Adrenal gland (tissue), 5 donors: ENCODE measurements around the gene LSM14B.

Experiments
- CTCF ChIP-seq, 6 experiments: fragments of 450-650 bp in 4 of 6; fragments of 200-600 bp in 2 of 6; sonication (generic) in 1 of 6; IDR thresholded peaks; 1 replicate in 5 of 6; 2 replicates in 1 of 6; pipeline versions ENCODE4 v1.5.1 to v1.8.0; 2016 to 2021; ENCODE audit warnings: antibody characterized with exemption in 6 of 6, mild to moderate bottlenecking in 2 of 6, moderate library complexity in 1 of 6
- POLR2A ChIP-seq, 2 donors: fragments of 450-650 bp; IDR thresholded peaks; one replicate each; pipeline ENCODE4 v1.6.1; 2017; ENCODE audit warnings: antibody characterized with exemption in 2 of 2, mild to moderate bottlenecking in 2 of 2, moderate library complexity in 1 of 2
- donor health status: DM: no; HTN: no; CAD: no.

- TF ChIP-seq CTCF (IDR thresholded peaks at IDR 0.05): no peak
- no peak for TF ChIP-seq POLR2A (IDR thresholded peaks at IDR 0.05)
Measured at GRCh38 chr20:62103508-62104233, 18.6 kb upstream of the LSM14B start.
